NCI-H82 (cell line): ENCODE data around the gene APBA1.
"Not testable (repeated sequence)": the region's sequence is repeated elsewhere in the genome, so short reads cannot be mapped to it uniquely, and the experiment has no call there.

Experiments
- DNase-seq: peaks from one replicate; lab custom pipeline; 2025; lab: John Stamatoyannopoulos, UW

Gene APBA1

DNA sequence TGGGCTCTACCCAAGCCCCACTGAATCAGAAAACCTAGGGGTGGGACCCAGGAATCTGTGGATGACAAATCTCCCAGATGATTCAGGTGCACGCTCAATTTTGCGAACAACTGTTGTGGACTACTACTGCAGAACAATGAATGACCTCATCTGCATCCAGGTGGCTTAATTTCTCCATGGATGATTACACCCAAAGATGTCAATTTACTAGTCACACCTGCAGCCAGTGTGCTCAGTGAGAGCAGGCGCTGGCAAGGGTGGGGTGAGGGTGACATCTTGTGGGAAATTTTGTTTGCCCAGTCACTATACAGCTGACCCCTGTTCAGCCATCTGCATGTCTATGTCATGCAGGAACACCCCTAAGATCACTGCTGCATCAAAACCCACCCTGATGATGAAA lies 229.0 kb downstream of the APBA1 start:
- DNase-seq = no peak

DNA sequence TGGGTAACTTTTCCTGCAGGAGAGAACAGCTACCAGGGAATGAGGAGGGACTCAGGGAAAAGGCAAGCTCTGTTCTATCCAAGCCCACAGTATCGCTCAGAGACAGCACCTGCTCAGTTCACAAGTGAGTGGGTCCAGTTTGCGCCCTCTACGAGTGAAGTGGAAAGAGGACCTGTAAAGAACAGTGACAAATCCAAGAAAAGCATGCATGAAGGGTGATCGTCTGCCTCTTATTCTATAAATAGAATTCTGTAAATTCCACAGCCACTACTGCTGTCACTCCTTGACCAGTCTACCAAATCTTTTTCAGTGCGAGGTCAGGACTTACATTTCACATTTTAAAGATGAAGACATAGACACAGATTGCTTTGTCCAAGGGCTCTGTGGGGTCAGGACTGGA lies 229.7 kb downstream of the APBA1 start:
- no peak for DNase-seq

DNA sequence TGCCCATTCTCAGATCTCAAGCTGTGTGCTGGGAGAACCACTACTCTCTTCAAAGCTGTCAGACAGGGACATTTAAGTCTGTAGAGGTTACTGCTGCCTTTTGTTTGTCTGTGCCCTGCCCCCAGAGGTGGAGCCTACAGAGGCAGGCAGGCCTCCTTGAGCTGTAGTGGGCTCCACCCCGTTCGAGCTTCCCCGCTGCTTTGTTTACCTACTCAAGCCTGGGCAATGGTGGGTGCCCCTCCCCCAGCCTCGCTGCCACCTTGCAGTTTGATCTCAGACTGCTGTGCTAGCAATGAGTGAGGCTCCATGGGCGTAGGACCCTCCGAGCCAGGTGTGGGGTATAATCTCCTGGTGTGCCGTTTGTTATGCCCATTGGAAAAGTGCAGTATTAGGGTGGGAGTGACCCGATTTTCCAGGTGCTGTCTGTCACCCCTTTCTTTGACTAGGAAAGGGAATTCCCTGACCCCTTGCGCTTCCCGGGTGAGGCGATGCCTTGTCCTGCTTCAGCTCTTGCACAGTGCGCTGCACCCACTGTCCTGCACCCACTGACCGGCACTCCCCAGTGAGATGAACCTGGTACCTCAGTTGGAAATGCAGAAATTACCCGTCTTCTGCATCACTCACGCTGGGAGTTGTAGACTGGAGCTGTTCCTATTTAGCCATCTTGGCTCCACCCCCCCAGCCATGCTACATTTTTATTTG lies 231.8 kb downstream of the APBA1 start:
- not testable (repeated sequence) for DNase-seq

DNA sequence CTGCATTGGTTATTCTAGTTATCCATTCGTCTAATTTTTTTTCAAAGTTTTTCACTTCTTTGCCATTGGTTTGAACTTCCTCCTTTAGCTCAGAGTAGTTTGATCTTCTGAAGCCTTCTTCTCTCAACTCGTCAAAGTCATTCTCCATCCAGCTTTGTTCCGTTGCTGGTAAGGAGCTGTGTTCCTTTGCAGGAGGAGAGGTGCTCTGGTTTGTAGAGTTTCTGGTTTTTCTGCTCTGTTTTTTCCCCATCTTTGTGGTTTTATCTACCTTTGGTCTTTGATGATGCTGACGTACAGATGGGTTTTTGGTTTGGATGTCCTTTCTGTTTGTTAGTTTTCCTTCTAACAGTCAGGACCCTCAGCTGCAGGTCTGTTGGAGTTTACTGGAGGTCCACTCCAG lies 232.5 kb downstream of the APBA1 start:
- not testable (repeated sequence) for DNase-seq

DNA sequence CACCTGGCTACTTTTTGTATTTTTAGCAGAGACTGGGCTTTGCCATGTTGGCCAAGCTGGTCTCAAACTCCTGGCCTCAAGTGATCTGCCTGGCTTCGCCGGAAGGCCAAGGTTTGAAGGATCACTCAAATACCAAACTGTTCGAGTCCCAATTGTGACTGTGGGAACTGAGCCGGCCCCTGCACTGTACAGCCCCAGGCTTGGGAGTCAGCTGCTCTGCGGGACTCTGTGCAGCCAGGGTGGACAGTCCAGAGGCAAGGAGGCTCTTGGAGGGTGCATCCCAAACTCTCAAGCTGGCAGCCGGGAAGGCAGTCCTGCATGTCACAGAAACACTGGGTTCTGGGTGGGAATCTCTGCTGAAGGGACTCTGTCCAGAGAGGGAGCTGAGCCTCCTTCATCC lies 238.2 kb downstream of the APBA1 start:
- no peak for DNase-seq

DNA sequence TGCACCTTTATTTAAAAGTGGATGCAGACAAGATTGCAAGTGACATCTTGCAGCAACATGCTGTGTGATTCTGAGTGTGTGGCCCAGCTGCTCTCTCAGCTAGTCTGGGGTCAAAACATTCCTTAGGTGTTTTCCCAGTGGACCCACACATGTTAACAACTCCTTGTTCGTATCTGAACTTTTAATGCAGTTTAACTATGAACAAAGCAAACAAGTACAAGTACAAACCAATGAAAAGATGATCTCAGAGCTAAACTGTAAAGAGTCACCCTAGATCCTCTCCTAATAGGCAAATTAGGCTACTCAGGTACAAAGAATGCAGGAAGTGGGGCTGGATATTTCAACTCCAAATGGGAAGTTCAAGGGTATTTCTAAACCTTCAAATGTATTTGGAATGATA lies 238.8 kb downstream of the APBA1 start:
- no peak for DNase-seq

DNA sequence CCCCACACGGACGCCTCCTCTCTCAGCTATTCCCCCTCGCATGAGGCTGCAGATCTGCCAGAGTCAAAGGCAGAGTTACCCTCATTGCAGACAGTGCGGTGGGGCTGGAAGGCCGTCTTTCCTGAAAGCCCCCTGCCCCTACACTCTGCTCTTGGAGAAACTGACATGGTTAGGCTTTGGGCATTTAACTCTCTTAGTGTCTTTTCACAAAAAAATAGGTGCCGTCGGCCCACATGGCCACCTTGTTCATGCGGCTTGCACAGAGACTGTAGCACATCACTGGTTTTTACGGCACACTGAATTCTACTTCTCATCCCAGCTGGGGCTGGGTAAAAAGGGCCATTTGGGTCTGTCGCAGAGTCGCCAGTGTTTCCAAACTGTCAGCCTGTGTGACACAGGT lies 239.5 kb downstream of the APBA1 start:
- DNase-seq = no peak

DNA sequence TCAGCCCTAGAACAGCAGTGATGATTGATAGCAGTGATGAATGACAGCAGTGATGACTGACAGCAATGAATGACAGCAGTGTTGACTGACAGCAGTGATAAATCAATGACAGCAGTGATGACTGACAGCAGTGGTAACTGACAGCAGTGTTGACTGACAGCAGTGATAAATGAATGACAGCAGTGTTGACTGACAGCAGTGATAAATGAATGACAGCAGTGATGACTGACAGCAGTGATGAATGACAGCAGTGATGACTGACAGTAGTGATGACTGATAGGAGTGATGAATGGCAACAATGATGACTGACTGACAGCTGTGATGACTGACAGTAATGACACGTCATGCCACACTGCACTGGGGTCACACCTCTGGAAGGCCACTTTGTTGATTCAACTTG lies 240.4 kb downstream of the APBA1 start:
- DNase-seq = no peak

DNA sequence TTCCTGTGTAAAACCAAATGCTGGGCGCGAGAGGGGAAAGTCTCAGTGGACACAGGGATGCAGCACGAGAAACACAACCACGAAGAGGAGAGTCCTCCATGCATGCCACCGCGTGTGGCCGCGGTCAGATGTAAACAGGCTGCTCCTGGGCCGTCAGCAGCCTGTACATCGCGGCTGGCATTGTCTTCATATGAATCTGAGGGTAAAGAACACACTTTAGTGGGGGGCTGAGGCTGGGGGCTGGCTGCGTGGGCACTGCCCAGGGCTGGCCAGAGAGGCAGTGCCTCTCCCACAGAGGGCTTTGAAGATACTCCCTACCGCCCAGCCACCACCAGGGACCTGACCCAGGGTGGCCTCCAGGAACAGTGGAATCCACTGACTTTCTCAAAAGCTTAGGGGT lies 241.0 kb downstream of the APBA1 start:
- DNase-seq = no peak

DNA sequence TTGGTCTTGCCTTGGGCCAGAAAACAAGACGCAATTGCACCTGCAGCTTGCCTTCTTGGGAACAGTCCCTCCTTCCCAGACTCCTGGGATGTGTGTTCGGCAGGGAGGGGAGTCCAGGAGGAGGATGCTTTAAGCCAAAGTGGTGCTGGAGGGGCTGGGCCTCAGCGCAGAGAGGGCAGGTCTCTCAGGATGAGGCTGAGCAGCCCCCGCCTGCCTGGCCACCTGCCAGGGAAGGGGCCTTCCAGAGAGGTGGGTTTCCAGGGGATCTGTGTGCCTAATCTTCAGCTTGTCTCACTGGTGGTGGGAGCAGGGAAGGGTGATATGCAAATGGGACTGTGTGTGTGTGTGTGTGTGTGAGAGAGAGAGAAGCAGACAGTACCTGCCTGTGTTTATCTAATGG lies 242.0 kb downstream of the APBA1 start:
- DNase-seq = peak; percentile 50

DNA sequence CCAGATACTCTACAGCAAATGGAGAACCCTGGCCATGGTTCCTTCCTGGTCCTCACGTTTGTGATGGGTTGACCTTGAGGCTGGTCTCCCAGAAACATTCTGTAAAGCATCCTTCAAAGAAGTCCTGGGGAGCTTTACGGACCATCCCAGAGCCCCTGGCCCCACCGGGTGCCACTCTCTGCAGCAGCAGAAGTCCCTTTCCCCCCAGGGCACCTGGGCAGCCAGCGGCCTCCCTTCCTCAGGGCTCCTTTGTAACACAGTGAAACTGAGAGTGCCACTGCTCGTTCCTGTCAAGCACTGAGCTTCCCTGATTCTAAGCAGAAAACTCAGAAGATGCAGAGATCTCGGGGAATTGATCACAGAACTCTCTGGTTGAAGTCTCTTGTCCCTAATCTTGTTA lies 242.9 kb downstream of the APBA1 start:
- no peak for DNase-seq

DNA sequence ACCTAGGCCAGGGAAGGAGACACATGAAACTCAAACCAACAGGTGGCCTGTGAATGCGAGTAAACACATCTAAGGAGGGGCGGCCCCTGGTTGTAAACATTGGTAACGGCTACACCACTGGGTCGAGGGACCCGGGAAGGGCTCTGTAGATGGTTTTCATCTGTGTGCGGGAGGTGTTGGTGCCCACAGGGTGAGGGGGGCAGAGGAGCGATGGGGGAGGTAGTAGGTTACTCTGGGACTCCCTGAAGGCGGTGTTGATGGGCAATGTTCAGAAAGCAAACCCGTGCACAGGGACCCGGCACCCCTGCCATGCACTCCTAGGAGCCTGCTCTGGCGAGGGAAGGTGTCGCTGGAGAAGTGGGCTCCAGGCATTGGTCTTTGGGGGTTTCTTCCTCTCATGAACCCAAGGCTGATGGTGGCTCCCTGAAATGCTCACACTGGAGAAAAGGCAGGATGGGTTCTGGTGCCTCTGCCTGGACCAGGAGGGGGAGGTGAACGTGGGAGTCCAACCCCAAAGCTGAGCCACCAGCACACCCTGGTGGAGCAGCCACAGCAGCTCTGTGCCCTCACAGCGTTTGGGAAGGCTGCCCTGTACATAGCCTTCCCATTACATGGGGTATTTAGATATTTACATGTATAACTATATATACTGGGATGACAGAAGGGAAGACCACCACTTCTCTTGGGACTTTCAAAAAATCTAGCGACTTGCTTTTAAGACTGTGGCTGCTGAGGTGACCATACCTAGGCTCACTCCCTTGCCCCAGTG lies 244.0 kb downstream of the APBA1 start:
- DNase-seq = no peak

DNA sequence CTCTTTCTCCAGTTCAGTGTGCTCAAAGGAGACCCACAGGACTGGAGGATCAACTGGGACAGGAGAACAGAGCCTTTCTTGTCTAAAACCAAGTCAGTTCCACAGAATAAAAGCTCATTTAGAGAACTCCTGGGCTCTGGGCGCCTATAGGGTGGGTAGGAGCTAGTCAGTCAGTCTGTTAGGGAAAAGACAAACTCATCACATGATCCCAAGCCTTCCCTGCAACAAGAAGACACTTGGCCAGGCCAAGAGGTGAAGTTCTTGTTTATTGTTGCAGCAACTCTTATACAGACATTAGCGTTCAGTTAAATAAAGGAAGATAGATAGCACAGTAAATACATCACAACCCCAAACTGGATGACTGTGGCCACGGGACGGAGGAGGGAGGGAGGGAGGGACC lies 244.9 kb downstream of the APBA1 start:
- DNase-seq = no peak

DNA sequence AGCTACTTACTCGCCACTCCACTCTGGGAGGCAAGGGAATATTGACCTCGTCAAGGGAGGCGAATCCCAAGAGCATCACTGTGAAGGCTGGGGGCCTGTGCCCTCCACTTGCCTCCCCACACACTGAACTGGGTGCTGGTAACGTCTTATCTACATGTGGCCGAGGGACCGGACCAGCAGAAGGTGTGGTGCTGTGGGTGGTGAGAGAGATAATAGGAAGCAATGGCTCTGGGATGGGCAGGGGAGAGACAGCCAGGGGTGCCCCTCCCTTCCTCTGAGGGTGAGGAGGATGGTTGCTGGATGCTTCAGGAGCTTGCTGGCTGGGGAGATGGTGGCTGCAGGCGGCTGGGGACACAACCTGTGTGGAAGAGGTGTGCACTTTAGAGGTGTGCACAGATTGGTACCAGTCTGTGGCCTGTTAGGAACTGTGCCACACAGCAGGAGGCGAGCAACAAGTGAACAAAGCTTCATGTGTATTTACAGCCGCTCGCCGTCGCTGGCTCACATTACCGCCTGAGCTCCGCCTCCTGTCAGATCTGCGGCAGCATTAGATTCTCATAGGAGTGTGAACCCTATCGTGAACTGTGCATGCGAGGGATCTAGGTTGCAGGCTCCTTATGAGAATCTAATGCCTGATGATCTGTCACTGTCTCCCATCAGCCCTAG lies 246.9 kb downstream of the APBA1 start:
- DNase-seq = peak; percentile 25

DNA sequence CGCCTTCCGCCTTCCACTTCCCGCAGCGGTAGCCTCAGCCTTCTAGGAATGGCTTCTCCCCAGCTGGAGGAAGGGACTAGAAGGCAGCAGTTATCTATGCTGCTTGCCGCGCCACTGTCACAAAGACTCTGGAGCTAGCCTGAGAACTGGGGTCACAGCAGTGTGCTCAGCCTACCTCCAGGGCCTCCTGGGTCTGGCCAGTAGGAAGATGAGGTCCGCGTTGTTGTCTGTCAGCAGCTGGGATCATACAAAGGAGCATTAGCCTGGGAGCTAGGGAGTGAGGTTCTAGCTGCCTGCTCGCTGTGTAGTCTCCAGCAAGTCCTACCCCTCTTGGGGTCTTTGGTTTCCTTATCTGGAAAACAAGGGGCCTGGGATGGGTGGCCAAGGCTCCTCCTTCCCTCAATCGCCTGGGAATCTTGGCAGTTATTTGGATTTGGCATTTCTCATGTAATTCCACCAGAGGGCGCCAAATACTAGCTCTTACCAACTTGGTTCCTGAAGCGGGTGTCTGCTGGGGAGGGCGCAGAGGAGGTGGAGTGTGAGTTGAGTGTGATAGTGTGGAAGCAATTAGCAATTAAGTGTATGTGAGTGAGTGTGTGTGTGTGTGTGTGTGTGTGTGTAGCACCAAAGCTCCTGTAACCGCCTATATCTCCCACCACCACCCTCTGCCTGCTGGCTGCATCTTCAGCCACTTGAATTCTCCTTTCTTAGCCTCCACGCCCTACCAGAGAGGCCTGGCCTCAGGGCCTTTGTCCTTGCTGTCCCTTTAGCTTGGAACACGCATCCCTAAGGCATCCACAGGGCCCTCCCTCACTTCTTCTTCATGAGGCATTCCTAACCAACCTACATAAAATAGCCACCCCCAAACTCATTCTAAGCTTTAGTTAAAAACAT lies 250.0 kb downstream of the APBA1 start:
- DNase-seq = peak; percentile 78

DNA sequence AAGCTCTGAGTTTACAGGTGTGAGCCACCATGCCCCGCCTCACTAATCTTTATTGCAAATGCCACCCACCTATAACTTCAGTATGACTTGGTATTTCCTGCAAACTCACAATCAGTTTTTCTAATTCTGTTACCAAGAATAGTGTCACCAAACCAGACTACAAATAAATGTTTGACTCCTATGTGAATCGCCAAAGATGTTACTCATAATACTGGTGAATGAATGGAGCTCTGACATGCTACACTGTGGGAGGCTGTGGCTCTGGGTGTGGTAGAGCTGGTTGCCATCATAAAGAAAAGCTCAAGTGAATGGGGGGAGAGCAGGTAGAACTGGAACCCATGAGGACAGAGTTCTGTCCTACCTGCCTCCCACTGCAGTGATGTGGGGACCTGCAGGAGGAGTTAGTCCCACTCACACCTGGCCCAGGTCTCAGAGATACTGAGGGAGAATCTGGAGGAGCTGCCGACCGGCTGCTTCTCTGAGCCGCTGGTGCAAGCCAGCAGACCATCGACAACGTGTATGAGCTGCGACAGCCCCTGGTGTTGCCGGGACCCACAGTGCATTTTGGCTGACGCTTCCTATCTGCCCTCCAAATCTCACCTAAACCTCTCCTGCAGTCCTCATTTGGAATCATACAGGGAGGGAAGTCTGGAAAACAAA lies 251.4 kb downstream of the APBA1 start:
- DNase-seq = no peak

DNA sequence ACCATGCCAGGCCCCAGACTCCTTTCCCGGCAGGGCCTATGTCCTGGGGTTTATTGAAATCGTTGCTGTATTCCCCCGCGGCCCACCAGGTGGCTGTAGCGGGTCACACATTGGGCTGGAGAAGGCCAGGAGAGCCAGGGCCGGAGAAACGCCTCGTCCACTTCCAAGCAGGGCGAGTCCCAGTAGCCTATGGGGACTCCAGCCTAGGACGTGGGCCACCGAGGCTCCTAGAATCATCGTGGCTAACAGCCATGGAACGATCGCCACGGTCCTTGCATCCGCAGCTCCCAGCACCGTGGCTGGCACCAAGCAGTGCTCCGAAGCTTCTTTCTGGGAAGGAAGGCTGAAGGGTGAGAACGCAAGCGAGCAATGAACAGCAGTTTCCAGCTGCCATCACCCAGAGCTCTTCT lies 259.4 kb downstream of the APBA1 start:
- peak; percentile 59 for DNase-seq

DNA sequence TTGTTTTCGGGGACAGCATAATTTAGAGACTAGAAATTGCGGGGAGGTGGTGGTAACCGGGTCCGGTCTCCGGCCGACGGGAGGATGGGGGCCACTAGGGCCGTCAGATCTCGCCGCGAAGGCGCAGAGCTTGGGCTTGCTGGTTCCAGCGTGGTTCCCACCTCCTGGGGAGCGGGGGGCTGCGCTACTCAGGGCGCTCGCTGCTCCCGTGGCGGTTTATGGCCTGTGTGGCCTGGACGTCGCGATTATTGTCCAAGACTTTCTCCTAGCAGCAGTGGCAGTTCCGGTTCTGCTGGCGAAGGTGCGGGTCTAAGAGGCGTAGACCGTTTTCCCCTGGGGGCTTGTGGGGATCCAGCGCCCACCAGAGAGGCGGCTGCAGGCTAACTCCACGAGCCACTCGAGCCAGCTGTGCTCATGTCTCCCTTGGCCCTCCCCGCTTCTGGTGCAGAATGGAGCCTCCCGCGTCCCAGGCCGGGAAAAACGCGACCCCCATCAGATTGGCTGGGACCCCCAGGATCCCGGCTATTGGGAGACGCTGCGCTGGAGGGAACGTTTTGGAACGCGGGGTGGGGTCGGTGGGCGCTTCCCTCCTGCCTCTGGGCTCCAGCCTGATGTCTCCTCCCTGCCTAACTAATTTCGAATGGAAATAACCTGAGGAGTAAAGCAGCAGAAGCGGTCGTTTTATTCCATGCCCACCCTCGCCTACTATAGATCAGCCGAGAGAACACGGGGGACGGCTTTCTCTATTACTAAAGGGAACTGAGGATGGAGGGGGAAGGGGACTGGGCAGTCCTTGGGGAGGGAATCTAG lies 260.0 kb downstream of the APBA1 start:
- no peak for DNase-seq

DNA sequence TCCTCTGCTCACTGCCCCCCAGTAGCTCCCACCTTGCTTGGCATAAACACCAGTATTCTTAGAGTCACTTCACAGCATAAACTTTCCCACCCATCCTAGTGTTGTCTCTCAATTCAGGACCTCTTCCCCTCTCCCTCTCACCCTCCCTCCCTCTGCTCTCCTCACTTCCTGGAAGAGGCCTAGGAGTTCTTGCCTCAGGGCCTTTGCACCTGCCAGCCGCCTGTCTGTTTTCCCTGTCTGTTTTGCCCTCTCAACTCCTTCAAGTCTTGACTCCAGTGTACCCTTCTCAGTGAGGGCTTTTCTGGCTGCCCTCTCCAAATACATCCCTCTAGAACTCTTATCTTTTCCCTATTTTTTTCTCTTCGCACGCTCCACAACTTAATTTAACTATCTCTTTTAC lies 260.9 kb downstream of the APBA1 start:
- DNase-seq = no peak

DNA sequence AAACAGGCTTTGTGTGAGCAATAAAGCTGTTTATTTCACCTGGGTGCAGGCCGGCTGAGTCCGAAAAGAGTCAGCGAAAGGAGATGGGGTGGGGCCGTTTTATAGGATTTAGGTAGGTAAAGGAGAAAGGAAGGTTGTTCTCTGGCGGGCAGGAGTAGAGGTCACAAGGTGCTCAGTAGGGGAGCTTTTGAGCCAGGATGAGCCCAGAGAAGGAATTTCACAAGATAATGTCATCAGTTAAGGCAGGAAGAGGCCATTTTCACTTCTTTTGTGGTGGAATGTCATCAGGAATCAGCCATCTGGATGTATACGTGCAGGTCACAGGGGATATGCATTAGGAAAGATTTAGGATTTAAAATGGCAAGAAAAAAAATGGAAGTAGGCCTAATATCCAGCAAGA lies 262.2 kb downstream of the APBA1 start:
- not testable (repeated sequence) for DNase-seq

DNA sequence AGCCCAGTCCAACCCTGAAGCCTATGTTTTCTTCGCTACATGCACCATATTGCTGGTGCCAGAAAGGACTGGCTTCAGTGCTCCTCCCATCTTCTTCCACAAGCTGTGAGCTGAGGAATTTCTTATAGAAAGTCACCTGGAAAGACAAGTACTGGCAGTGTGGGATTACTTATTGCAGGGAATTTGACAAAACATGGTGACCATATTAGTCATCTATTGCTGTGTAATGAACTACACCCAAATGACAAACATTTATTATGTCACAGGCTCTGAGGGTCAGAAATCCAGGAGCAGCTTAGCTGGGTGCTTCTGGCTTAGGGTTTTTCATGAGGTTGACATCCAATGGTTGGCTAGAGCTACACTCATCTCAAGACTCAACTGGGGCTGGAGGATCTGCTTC lies 271.7 kb downstream of the APBA1 start:
- no peak for DNase-seq
